ENCODE results near the gene SCN8A. TPM values are rescaled to one million over a fixed set of nuclear protein-coding genes. Genes with fewer than 3 reads are reported as not detected.
"Not testable (repeated sequence)": the region's sequence is repeated elsewhere in the genome, so short reads cannot be mapped to it uniquely, and the experiment has no call there.

SCN8A gene
- total RNA-seq, 2 experiments from 2014 or later, result 0.86 to 0.93 TPM

GRCh38 chr12:51825216-51825615 is 234.2 kb downstream of the SCN8A start:
- no peak for DNase-seq
- Mint-ChIP-seq H3K27ac (no peak overlapping the region), H3K27me3 (peaks cover 6% of the 10 kb centered on the region), H3K4me3 (no peak overlapping the region), H3K9me3 (no peaks in the 10 kb centered on the region), H3K36me3 (no peaks in the 10 kb centered on the region), H3K4me1 (peaks cover 39% of the 10 kb centered on the region)

- Mint-ChIP-seq H3K4me1 (peaks cover 39% of the 10 kb centered on the region), H3K4me3 (no peak overlapping the region), H3K27ac (no peak overlapping the region), H3K27me3 (peaks cover 16% of the 10 kb centered on the region), H3K9me3 (no peaks in the 10 kb centered on the region), H3K36me3 (no peaks in the 10 kb centered on the region)
- DNase-seq, result no peak
These were observed 235.8 kb downstream of the SCN8A start for GRCh38 chr12:51826881-51827280.

GRCh38 chr12:51827925-51828818 is 237.1 kb downstream of the SCN8A start:
- peaks cover 36% of the 10 kb centered on the region for H3K4me1 Mint-ChIP-seq
- H3K9me3 Mint-ChIP-seq, result no peaks in the 10 kb centered on the region
- H3K4me3 Mint-ChIP-seq, result peak overlapping the region; percentile 19
- H3K36me3 Mint-ChIP-seq, result no peaks in the 10 kb centered on the region
- H3K27ac Mint-ChIP-seq, result peak overlapping the region; percentile 82
- DNase-seq, result peak; percentile 73
- H3K27me3 Mint-ChIP-seq, result peaks cover 29% of the 10 kb centered on the region

GRCh38 chr12:51829011-51829481 is 238.0 kb downstream of the SCN8A start:
- Mint-ChIP-seq H3K27me3 (peaks cover 38% of the 10 kb centered on the region), H3K27ac (no peak overlapping the region), H3K4me1 (peaks cover 34% of the 10 kb centered on the region), H3K4me3 (no peak overlapping the region), H3K9me3 (no peaks in the 10 kb centered on the region), H3K36me3 (no peaks in the 10 kb centered on the region)
- DNase-seq, result no peak

DNA sequence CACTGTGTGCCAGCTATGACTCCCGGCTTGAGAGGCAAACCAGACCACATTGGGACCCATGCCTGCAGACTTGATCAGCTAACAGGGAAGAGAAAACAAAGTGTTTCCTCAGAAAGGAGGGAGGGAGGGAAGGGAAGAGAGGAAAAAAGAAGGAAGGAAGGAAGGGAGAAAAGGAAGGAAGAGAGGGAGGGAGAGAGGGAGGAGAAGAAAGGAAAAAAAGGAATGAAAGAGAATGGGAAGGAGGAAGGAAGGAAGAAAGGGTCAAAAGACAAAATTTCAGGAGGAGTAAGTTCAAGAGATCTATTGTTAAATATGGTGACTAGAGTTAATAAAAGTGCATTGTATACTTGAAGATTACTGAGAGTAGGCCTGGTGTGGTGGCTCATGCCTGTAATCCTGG is 238.6 kb downstream of the SCN8A start:
- Mint-ChIP-seq H3K4me1 (peaks cover 34% of the 10 kb centered on the region), H3K36me3 (no peaks in the 10 kb centered on the region), H3K27me3 (peaks cover 42% of the 10 kb centered on the region), H3K4me3 (no peak overlapping the region), H3K27ac (no peak overlapping the region), H3K9me3 (no peaks in the 10 kb centered on the region)
- DNase-seq, result no peak

DNA sequence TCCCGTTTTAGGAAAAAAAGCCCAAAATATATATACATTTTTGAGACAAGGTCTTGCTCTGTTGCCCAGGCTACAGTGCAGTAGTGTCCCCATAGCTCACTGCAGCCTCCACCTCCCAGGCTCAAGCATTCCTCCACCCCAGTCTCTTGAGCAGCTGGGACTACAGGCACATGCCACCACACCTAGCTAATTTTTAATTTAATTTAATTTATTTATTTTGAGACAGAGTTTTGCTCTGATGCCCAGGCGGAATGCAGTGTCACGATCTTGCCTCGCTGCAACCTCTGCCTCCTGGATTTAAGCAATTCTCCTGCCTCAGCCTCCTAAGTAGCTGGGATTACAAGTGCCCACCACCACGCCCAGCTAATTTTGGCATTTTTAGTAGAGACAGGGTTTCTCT is 240.8 kb downstream of the SCN8A start:
- H3K9me3 Mint-ChIP-seq, DNase-seq, H3K4me3 Mint-ChIP-seq, H3K36me3 Mint-ChIP-seq, H3K27ac Mint-ChIP-seq: not testable (repeated sequence)
- Mint-ChIP-seq H3K27me3 (peaks cover 52% of the 10 kb centered on the region), H3K4me1 (peaks cover 30% of the 10 kb centered on the region)

GRCh38 chr12:51832354-51833107 is 241.5 kb downstream of the SCN8A start:
- H3K4me3 Mint-ChIP-seq, result no peak overlapping the region
- no peak for DNase-seq
- peaks cover 55% of the 10 kb centered on the region for H3K27me3 Mint-ChIP-seq
- H3K36me3 Mint-ChIP-seq, result no peaks in the 10 kb centered on the region
- H3K27ac Mint-ChIP-seq, result no peak overlapping the region
- peaks cover 23% of the 10 kb centered on the region for H3K4me1 Mint-ChIP-seq
- H3K9me3 Mint-ChIP-seq, result no peaks in the 10 kb centered on the region

- Mint-ChIP-seq H3K4me3 (no peak overlapping the region), H3K27me3 (peaks cover 59% of the 10 kb centered on the region), H3K27ac (no peak overlapping the region), H3K36me3 (no peaks in the 10 kb centered on the region), H3K9me3 (no peaks in the 10 kb centered on the region), H3K4me1 (peaks cover 12% of the 10 kb centered on the region)
- DNase-seq, result no peak
These were observed 242.6 kb downstream of the SCN8A start for GRCh38 chr12:51833448-51834227.

GRCh38 chr12:51834411-51834810 is 243.4 kb downstream of the SCN8A start:
- H3K4me1 Mint-ChIP-seq, result peaks cover 10% of the 10 kb centered on the region
- no peak overlapping the region for H3K4me3 Mint-ChIP-seq
- no peak for DNase-seq
- H3K36me3 Mint-ChIP-seq, result no peaks in the 10 kb centered on the region
- no peak overlapping the region for H3K27ac Mint-ChIP-seq
- H3K27me3 Mint-ChIP-seq, result peaks cover 65% of the 10 kb centered on the region
- no peaks in the 10 kb centered on the region for H3K9me3 Mint-ChIP-seq

GRCh38 chr12:51836041-51836826 is 245.2 kb downstream of the SCN8A start:
- Mint-ChIP-seq H3K4me1 (peaks cover 10% of the 10 kb centered on the region), H3K36me3 (no peaks in the 10 kb centered on the region), H3K27me3 (peaks cover 64% of the 10 kb centered on the region), H3K27ac (no peak overlapping the region), H3K9me3 (no peaks in the 10 kb centered on the region), H3K4me3 (no peak overlapping the region)
- no peak for DNase-seq

- Mint-ChIP-seq H3K27ac (no peak overlapping the region), H3K4me1 (peaks cover 10% of the 10 kb centered on the region), H3K27me3 (peaks cover 65% of the 10 kb centered on the region), H3K4me3 (no peak overlapping the region), H3K36me3 (no peaks in the 10 kb centered on the region), H3K9me3 (no peaks in the 10 kb centered on the region)
- no peak for DNase-seq
These were observed 245.8 kb downstream of the SCN8A start for GRCh38 chr12:51836827-51837173.

- H3K9me3 Mint-ChIP-seq, result no peaks in the 10 kb centered on the region
- no peak for DNase-seq
- no peak overlapping the region for H3K27ac Mint-ChIP-seq
- H3K4me1 Mint-ChIP-seq, result peaks cover 9% of the 10 kb centered on the region
- peaks cover 64% of the 10 kb centered on the region for H3K27me3 Mint-ChIP-seq
- H3K36me3 Mint-ChIP-seq, result no peaks in the 10 kb centered on the region
- H3K4me3 Mint-ChIP-seq, result no peak overlapping the region
These were observed 246.3 kb downstream of the SCN8A start for GRCh38 chr12:51837286-51837685.

GRCh38 chr12:51838036-51838435 is 247.0 kb downstream of the SCN8A start:
- Mint-ChIP-seq H3K4me3 (no peak overlapping the region), H3K4me1 (peaks cover 3% of the 10 kb centered on the region), H3K27me3 (peaks cover 61% of the 10 kb centered on the region), H3K9me3 (no peaks in the 10 kb centered on the region), H3K36me3 (no peaks in the 10 kb centered on the region), H3K27ac (no peak overlapping the region)
- DNase-seq, result no peak

DNA sequence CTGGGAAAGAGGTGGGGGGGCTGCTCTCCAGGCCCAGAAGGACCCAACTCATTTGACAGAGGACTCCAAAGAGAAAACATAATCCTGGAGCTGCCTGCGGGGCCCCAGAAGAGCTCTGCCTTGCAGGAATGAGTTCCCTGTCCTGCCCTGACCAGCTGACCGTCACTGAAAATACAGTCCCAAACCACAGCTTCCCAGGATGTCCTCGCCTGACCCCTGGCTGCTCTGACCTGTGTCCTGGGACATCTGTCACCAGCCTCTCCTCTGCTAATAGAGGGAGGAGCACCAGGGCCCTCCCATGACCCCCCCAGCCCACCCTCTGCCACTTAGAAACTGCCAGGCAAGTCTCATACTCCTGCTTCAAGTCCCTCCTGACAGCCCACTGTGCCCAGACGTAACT is 247.7 kb downstream of the SCN8A start:
- Mint-ChIP-seq H3K27ac (no peak overlapping the region), H3K9me3 (no peaks in the 10 kb centered on the region), H3K27me3 (peaks cover 58% of the 10 kb centered on the region), H3K4me3 (no peak overlapping the region), H3K36me3 (no peaks in the 10 kb centered on the region), H3K4me1 (no peaks in the 10 kb centered on the region)
- no peak for DNase-seq

All from activated naive CD8-positive, alpha-beta T cell treated with anti-CD3 and anti-CD28 coated beads for 36 hours (primary cell).